ENCODE measurements around the gene TIMP2. TPM values are rescaled to one million over a fixed set of nuclear protein-coding genes. Genes with fewer than 3 reads are reported as not detected.

TIMP2 gene
- 1 to 10 TPM; 6.2 to 7.0 TPM for total RNA-seq
- 13.9 TPM for polyA plus RNA-seq (2013, experiment 1 of 2)
- polyA plus RNA-seq (2013, experiment 2 of 2): 13.9 TPM
- total RNA-seq: 0.25 to 14.7 (median 3.4) reads per million in 172 experiments

- Histone ChIP-seq H3K9me3 (ENCODE audit: control insufficient read depth in 1 of 2, insufficient read depth in 1 of 2, low read length in 2 of 2) (peaks cover 0 to 8% of the 10 kb centered on the region in 2 experiments), H3K36me3 (ENCODE audit: insufficient read depth, low read length) (no peaks in the 10 kb centered on the region), H3K4me3 (ENCODE audit: low read length) (peak within 1 kb of the TSS; percentile 49), H3K4me1 (ENCODE audit: insufficient read depth, low read length) (peaks cover 29% of the 10 kb centered on the region), H3K27ac (ENCODE audit: low read depth in 1 of 2, low read length in 2 of 2) (no peak within 1 kb of the TSS), H3K27me3 (ENCODE audit: control insufficient read depth in 1 of 2, insufficient read depth in 2 of 2, low read length in 2 of 2) (peaks cover 4 to 7% of the 10 kb centered on the region in 2 experiments)
- Mint-ChIP-seq H3K9me3 (no peaks in the 10 kb centered on the region), H3K4me1 (ENCODE audit: low read depth) (peaks cover 17% of the 10 kb centered on the region), H3K36me3 (ENCODE audit: low read depth) (no peaks in the 10 kb centered on the region), H3K4me3 (peak within 1 kb of the TSS; percentile 90), H3K27me3 (peaks cover 4% of the 10 kb centered on the region), H3K27ac (no peak within 1 kb of the TSS)
- DNase-seq: peak; percentile 57 to 88 (median 71)
- peak; percentile 22 for TF ChIP-seq CTCF (IDR thresholded peaks at IDR 0.05)
- intact Hi-C loops (cut with DNase I, micrococcal nuclease): loop anchor here (2.0 kb wide), 2 partner anchors 34 to 60 kb away; no protein-coding TSS in a partner anchor
- CTCF ChIA-PET: no interaction called here
- ATAC-seq (ENCODE audit: poor library complexity): peak; percentile 89
- POLR2A ChIA-PET: interaction anchor here (1.7 kb wide), 1 partner anchor 35 kb away, joined by 7 read pairs; no protein-coding TSS in a partner anchor
Measured at GRCh38 chr17:78925234-78925633, at the start of gene TIMP2. Gene TIMP2 (minus strand): TSS chr17:78925387. CDS start chr17:78925088, 299 bp downstream.

GRCh38 chr17:78973792-78974520 is 48.8 kb upstream of the TIMP2 start:
- intact Hi-C loops (cut with DNase I, micrococcal nuclease): no loop called here
- ATAC-seq (ENCODE audit: poor library complexity): no peak
- no peak for DNase-seq
- Histone ChIP-seq H3K27me3 (ENCODE audit: control insufficient read depth in 1 of 2, insufficient read depth in 2 of 2, low read length in 2 of 2) (no peaks in the 10 kb centered on the region), H3K27ac (ENCODE audit: low read depth in 1 of 2, low read length in 2 of 2) (no peak overlapping the region), H3K4me3 (ENCODE audit: low read length) (no peak overlapping the region), H3K36me3 (ENCODE audit: insufficient read depth, low read length) (peaks cover 20% of the 10 kb centered on the region), H3K4me1 (ENCODE audit: insufficient read depth, low read length) (peaks cover 45% of the 10 kb centered on the region), H3K9me3 (ENCODE audit: control insufficient read depth in 1 of 2, insufficient read depth in 1 of 2, low read length in 2 of 2) (peaks cover 0 to 9% of the 10 kb centered on the region in 2 experiments)
- no peaks in the 10 kb centered on the region for H3K27me3 Mint-ChIP-seq
- ChIA-PET POLR2A (interaction anchor here (0.9 kb wide), 1 partner anchor 12 kb away, joined by 4 read pairs; no protein-coding TSS in a partner anchor), CTCF (no interaction called here)
- no peak overlapping the region for H3K4me3 Mint-ChIP-seq
- H3K36me3 Mint-ChIP-seq (ENCODE audit: low read depth): peaks cover 26% of the 10 kb centered on the region
- H3K9me3 Mint-ChIP-seq: no peaks in the 10 kb centered on the region
- H3K4me1 Mint-ChIP-seq (ENCODE audit: low read depth): peaks cover 16% of the 10 kb centered on the region
- no peak overlapping the region for H3K27ac Mint-ChIP-seq
- TF ChIP-seq CTCF (IDR thresholded peaks at IDR 0.05): no peak

GRCh38 chr17:78973196-78973595 is 48.0 kb upstream of the TIMP2 start:
- peaks cover 16% of the 10 kb centered on the region for H3K4me1 Mint-ChIP-seq (ENCODE audit: low read depth)
- H3K4me1 ChIP-seq (ENCODE audit: insufficient read depth, low read length): peaks cover 38% of the 10 kb centered on the region
- TF ChIP-seq CTCF (IDR thresholded peaks at IDR 0.05): no peak
- DNase-seq: no peak
- POLR2A ChIA-PET: interaction anchor here (0.9 kb wide), 1 partner anchor 13 kb away, joined by 4 read pairs; no protein-coding TSS in a partner anchor
- H3K9me3 ChIP-seq (ENCODE audit: control insufficient read depth in 1 of 2, insufficient read depth in 1 of 2, low read length in 2 of 2): peaks cover 0 to 9% of the 10 kb centered on the region in 2 experiments
- no peaks in the 10 kb centered on the region for H3K27me3 ChIP-seq (ENCODE audit: control insufficient read depth in 1 of 2, insufficient read depth in 2 of 2, low read length in 2 of 2)
- H3K27me3 Mint-ChIP-seq: no peaks in the 10 kb centered on the region
- peaks cover 26% of the 10 kb centered on the region for H3K36me3 Mint-ChIP-seq (ENCODE audit: low read depth)
- CTCF ChIA-PET: no interaction called here
- no peak overlapping the region for H3K27ac Mint-ChIP-seq
- no peak for ATAC-seq (ENCODE audit: poor library complexity)
- H3K9me3 Mint-ChIP-seq: no peaks in the 10 kb centered on the region
- H3K4me3 ChIP-seq (ENCODE audit: low read length): no peak overlapping the region
- H3K27ac ChIP-seq (ENCODE audit: low read depth in 1 of 2, low read length in 2 of 2): no peak overlapping the region
- intact Hi-C loops (cut with DNase I, micrococcal nuclease): no loop called here
- peaks cover 22% of the 10 kb centered on the region for H3K36me3 ChIP-seq (ENCODE audit: insufficient read depth, low read length)
- H3K4me3 Mint-ChIP-seq: no peak overlapping the region
